Measurements from ENCODE around the gene RUBCNL. TPM values are rescaled to one million over a fixed set of nuclear protein-coding genes. Genes with fewer than 3 reads are reported as not detected.

RUBCNL gene
- polyA plus RNA-seq, 1 of the 3 experiments (the other 2 are of a cell fraction), result 0.07 TPM

GRCh38 chr13:46361276-46361934 lies 25.6 kb downstream of the RUBCNL start:
- Histone ChIP-seq H3K4me1 (ENCODE audit: control insufficient read depth in 1 of 2, insufficient read depth in 2 of 2, low read depth in 1 of 2, low read length in 1 of 2) (0 out of 4 replicates have a peak, but pooled peaks cover 0 to 3% of the 10 kb centered on the region in 2 experiments), H3K9me3 (no peaks in the 10 kb centered on the region), H3K9ac (no peak overlapping the region), H3K9me2 (no peaks in the 10 kb centered on the region), H3K79me2 (ENCODE audit: insufficient read depth) (no peaks in the 10 kb centered on the region), H3K4me3 (ENCODE audit: low read depth in 2 of 2, low read length in 1 of 2) (no peak overlapping the region), H3K4me2 (no peak overlapping the region), H3K27ac (ENCODE audit: low read depth in 2 of 2, low read length in 1 of 2) (no peak overlapping the region), H4K20me1 (ENCODE audit: insufficient read depth) (no peaks in the 10 kb centered on the region), H3F3A (replicated peaks; ENCODE audit: insufficient read depth) (peaks cover 11% of the 10 kb centered on the region), H2AFZ (ENCODE audit: low read depth) (no peak overlapping the region), H3K27me3 (ENCODE audit: insufficient read depth) (no peaks in the 10 kb centered on the region), H3K36me3 (replicated peaks in 1 of 2; ENCODE audit: control insufficient read depth in 1 of 2, insufficient read depth in 2 of 2, low read length in 1 of 2) (no peaks in the 10 kb centered on the region)
- TF ChIP-seq JUND (IDR thresholded peaks at IDR 0.05) (no peak), CTCF (IDR thresholded peaks at IDR 0.05) (no peak), SIN3A (IDR thresholded peaks at IDR 0.05; ENCODE audit: borderline replicate concordance, low read depth, low read length) (no peak), EP300 (IDR thresholded peaks at IDR 0.05; ENCODE audit: borderline replicate concordance in 1 of 2, low read depth in 1 of 2, low read length in 1 of 2) (no peak), MXI1 (IDR thresholded peaks at IDR 0.05; ENCODE audit: low read depth, low read length) (no peak)
- DNase-seq, result no peak
- POLR2A ChIA-PET, result no interaction called here
- CTCF ChIA-PET, result no interaction called here
- 93% methylated on average over 7 of the region's 7 CpGs for WGBS (ENCODE audit: low lambda C conversion rate)

- Histone ChIP-seq H3K36me3 (replicated peaks in 1 of 2; ENCODE audit: control insufficient read depth in 1 of 2, insufficient read depth in 2 of 2, low read length in 1 of 2) (no peaks in the 10 kb centered on the region), H3K27me3 (ENCODE audit: insufficient read depth) (no peaks in the 10 kb centered on the region), H3K4me1 (ENCODE audit: control insufficient read depth in 1 of 2, insufficient read depth in 2 of 2, low read depth in 1 of 2, low read length in 1 of 2) (0 out of 4 replicates have a peak, but pooled peaks cover 0 to 3% of the 10 kb centered on the region in 2 experiments), H3K79me2 (ENCODE audit: insufficient read depth) (no peaks in the 10 kb centered on the region), H3K9ac (no peak overlapping the region), H4K20me1 (ENCODE audit: insufficient read depth) (no peaks in the 10 kb centered on the region), H3K4me3 (ENCODE audit: low read depth in 2 of 2, low read length in 1 of 2) (no peak overlapping the region), H3K27ac (ENCODE audit: low read depth in 2 of 2, low read length in 1 of 2) (no peak overlapping the region), H3F3A (replicated peaks; ENCODE audit: insufficient read depth) (peaks cover 14% of the 10 kb centered on the region), H3K4me2 (no peak overlapping the region), H3K9me3 (no peaks in the 10 kb centered on the region), H3K9me2 (no peaks in the 10 kb centered on the region), H2AFZ (ENCODE audit: low read depth) (no peak overlapping the region)
- ChIA-PET CTCF (no interaction called here), POLR2A (no interaction called here)
- WGBS (ENCODE audit: low lambda C conversion rate), result 84% methylated on average over 3 of the region's 3 CpGs
- TF ChIP-seq YY1 (IDR thresholded peaks at IDR 0.05; ENCODE audit: low read depth) (no peak), TCF12 (IDR thresholded peaks at IDR 0.05) (no peak), EP300 (IDR thresholded peaks at IDR 0.05; ENCODE audit: borderline replicate concordance in 1 of 2, low read depth in 1 of 2, low read length in 1 of 2) (no peak), NRF1 (IDR thresholded peaks at IDR 0.05; ENCODE audit: low read depth, low read length) (no peak), FOSL2 (IDR thresholded peaks at IDR 0.05; ENCODE audit: borderline replicate concordance, low read depth) (no peak), MAX (IDR thresholded peaks at IDR 0.05; ENCODE audit: low read depth) (no peak), PBX3 (IDR thresholded peaks at IDR 0.05) (no peak), NFIC (IDR thresholded peaks at IDR 0.05; ENCODE audit: borderline replicate concordance) (no peak), IRF3 (IDR thresholded peaks at IDR 0.05; ENCODE audit: low read depth, low read length) (no peak), MXI1 (IDR thresholded peaks at IDR 0.05; ENCODE audit: low read depth, low read length) (no peak), ZBTB33 (IDR thresholded peaks at IDR 0.05; ENCODE audit: borderline replicate concordance, low read depth) (no peak), RFX5 (IDR thresholded peaks at IDR 0.05; ENCODE audit: low read length) (no peak), EZH2phosphoT487 (IDR thresholded peaks at IDR 0.05; ENCODE audit: borderline replicate concordance, low read depth) (no peak), FOXM1 (IDR thresholded peaks at IDR 0.05; ENCODE audit: low read depth) (no peak), MEF2A (IDR thresholded peaks at IDR 0.05; ENCODE audit: borderline replicate concordance, low read depth) (no peak), RXRA (IDR thresholded peaks at IDR 0.05; ENCODE audit: borderline replicate concordance, low read depth) (no peak)
- DNase-seq, result no peak
Observed at GRCh38 chr13:46360604-46361003, 26.4 kb downstream of the RUBCNL start.
